Type B pancreatic cell (in vitro differentiated cells): ENCODE results near the gene ANKRD10. TPM values are rescaled to one million over a fixed set of nuclear protein-coding genes. Genes with fewer than 3 reads are reported as not detected.

Source experiments
- DNase-seq: peaks from one replicate; pipeline ENCODE4 v3.0.0; 2021; ENCODE audit warnings: mixed read lengths; ENCODE audit not compliant: unreplicated experiment; ENCODE audit errors: extremely low spot score
- H3K27ac Mint-ChIP-seq: 2 replicates; pipeline ENCODE4 v1.8.0; 2021; ENCODE audit warnings: mild to moderate bottlenecking, mixed read lengths
- H3K27me3 Mint-ChIP-seq: 2 replicates; pipeline ENCODE4 v1.8.0; 2021; ENCODE audit warnings: mixed read lengths
- H3K36me3 Mint-ChIP-seq: 2 replicates; pipeline ENCODE4 v1.8.0; 2021; ENCODE audit warnings: mixed read lengths
- H3K4me1 Mint-ChIP-seq: one replicate; pipeline ENCODE4 v1.8.0; 2021; ENCODE audit warnings: mixed read lengths; ENCODE audit not compliant: unreplicated experiment
- H3K4me3 Mint-ChIP-seq: 2 replicates; pipeline ENCODE4 v1.8.0; 2021; ENCODE audit warnings: mild to moderate bottlenecking, mixed read lengths
- H3K9me3 Mint-ChIP-seq: 2 replicates; pipeline ENCODE4 v1.8.0; 2021; ENCODE audit warnings: mixed read lengths
- total RNA-seq: library from RNA; stranded (reverse); gene quantifications from 2 replicates; pipeline ENCODE4 v1.2.1, GENCODE V29; 2021; ENCODE audit warnings: low replicate concordance
- TF ChIP-seq, protein P1 (sequence below): fragments of 200-600 bp; sonication (generic); conservative IDR thresholded peaks from 2 replicates; pipeline ENCODE4 v1.5.0; 2021; ENCODE audit warnings: antibody characterized with exemption, mild to moderate bottlenecking

The ANKRD10 gene
- total RNA-seq, 1 donor from 2014 or later = 142 TPM

DNA sequence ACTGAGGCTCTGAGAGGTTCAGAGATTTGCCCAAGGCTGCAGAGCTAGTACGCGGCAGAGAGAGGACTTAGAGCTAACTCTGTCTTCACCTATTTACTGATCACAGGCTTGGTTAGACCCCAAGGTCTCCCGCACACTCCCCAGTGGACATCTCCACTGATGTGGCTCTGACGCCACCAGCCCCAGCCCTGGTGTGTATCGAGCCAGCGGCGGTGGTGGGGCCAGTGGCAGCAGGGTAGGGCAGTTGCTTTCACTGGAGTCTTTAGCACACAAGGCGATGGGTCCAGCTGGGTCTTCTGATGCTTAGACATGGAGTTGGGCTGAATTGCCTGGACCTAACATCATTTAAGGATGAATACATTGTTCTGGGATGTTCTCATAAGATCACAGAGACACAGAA lies 85.4 kb downstream of the ANKRD10 start:
- H3K27ac Mint-ChIP-seq = no peak overlapping the region
- H3K4me1 Mint-ChIP-seq = no peaks in the 10 kb centered on the region
- no peak for DNase-seq
- H3K27me3 Mint-ChIP-seq = peaks cover 20% of the 10 kb centered on the region
- no peaks in the 10 kb centered on the region for H3K36me3 Mint-ChIP-seq
- H3K4me3 Mint-ChIP-seq = no peak overlapping the region
- TF ChIP-seq, protein P1, sequence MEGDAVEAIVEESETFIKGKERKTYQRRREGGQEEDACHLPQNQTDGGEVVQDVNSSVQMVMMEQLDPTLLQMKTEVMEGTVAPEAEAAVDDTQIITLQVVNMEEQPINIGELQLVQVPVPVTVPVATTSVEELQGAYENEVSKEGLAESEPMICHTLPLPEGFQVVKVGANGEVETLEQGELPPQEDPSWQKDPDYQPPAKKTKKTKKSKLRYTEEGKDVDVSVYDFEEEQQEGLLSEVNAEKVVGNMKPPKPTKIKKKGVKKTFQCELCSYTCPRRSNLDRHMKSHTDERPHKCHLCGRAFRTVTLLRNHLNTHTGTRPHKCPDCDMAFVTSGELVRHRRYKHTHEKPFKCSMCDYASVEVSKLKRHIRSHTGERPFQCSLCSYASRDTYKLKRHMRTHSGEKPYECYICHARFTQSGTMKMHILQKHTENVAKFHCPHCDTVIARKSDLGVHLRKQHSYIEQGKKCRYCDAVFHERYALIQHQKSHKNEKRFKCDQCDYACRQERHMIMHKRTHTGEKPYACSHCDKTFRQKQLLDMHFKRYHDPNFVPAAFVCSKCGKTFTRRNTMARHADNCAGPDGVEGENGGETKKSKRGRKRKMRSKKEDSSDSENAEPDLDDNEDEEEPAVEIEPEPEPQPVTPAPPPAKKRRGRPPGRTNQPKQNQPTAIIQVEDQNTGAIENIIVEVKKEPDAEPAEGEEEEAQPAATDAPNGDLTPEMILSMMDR = no peak
- H3K9me3 Mint-ChIP-seq = no peaks in the 10 kb centered on the region

DNA sequence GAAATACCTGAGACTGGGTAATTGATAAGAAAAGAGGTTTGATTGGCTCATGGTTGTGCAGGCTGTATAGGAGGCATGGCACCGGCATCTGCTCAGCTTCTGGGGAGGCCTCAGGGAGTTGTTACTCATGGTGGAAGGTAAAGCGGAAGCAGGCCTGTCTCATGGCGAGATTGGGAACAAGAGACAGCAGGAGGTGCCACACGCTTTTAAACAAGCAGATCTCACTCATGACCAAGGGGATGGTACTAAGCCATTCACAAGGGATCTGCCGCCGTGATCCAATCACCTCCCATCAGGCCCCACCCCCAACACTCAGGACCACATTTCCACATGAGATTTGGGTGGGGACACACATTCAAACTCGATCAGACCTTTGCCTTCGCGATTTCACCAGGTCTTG lies 86.2 kb downstream of the ANKRD10 start:
- Mint-ChIP-seq H3K27ac (no peak overlapping the region), H3K36me3 (no peaks in the 10 kb centered on the region), H3K27me3 (peaks cover 17% of the 10 kb centered on the region), H3K4me3 (no peak overlapping the region), H3K4me1 (no peaks in the 10 kb centered on the region), H3K9me3 (no peaks in the 10 kb centered on the region)
- no peak for DNase-seq
- TF ChIP-seq, protein P1 = no peak

Other genes with a start within 250 kb of the ANKRD10 start
- 62.0 and 73.4 TPM in 2 replicates for gene CARS2, start 209.0 kb downstream of the ANKRD10 start, total RNA-seq
- 17.8 and 18.0 TPM in 2 replicates for gene ING1, start 201.4 kb downstream of the ANKRD10 start, total RNA-seq
- gene ARHGEF7, start 200.2 kb upstream of the ANKRD10 start, total RNA-seq = 103 and 109 TPM in 2 replicates